GM10266 (cell line): ENCODE results near the gene STXBP1.

ENCODE experiments used
- DNase-seq: peaks from one replicate; pipeline ENCODE4 v3.0.0; 2012; ENCODE audit errors: extremely low spot score
- TF ChIP-seq, protein P1 (sequence below): IDR thresholded peaks from 2 replicates; pipeline ENCODE4 v1.5.1; 2012; ENCODE audit warnings: mild to moderate bottlenecking, low read depth; ENCODE audit not compliant: control insufficient read depth, insufficient read depth; ENCODE audit errors: missing control alignments

Gene STXBP1

DNA sequence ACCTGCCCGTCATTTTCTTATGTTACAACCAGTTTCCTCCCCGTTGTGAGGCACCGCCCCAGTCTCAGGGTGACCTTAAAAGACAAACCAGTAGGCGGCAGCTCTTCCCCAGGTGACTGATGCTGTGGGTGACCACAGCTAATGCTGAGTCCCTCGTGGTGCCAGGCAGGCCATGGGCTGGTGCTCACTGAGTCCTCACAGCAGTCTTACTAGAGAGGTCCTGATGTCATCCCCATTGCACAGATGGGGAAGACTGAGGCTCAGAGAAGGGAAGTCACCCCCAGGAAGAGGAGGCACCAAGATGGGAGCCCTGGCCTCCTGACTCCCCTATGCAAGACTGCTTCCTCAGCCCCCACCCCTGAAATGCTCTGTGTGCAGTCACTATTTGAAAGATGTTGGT is 95.7 kb downstream of the STXBP1 start:
- TF ChIP-seq, protein P1, sequence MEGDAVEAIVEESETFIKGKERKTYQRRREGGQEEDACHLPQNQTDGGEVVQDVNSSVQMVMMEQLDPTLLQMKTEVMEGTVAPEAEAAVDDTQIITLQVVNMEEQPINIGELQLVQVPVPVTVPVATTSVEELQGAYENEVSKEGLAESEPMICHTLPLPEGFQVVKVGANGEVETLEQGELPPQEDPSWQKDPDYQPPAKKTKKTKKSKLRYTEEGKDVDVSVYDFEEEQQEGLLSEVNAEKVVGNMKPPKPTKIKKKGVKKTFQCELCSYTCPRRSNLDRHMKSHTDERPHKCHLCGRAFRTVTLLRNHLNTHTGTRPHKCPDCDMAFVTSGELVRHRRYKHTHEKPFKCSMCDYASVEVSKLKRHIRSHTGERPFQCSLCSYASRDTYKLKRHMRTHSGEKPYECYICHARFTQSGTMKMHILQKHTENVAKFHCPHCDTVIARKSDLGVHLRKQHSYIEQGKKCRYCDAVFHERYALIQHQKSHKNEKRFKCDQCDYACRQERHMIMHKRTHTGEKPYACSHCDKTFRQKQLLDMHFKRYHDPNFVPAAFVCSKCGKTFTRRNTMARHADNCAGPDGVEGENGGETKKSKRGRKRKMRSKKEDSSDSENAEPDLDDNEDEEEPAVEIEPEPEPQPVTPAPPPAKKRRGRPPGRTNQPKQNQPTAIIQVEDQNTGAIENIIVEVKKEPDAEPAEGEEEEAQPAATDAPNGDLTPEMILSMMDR: no peak

DNA sequence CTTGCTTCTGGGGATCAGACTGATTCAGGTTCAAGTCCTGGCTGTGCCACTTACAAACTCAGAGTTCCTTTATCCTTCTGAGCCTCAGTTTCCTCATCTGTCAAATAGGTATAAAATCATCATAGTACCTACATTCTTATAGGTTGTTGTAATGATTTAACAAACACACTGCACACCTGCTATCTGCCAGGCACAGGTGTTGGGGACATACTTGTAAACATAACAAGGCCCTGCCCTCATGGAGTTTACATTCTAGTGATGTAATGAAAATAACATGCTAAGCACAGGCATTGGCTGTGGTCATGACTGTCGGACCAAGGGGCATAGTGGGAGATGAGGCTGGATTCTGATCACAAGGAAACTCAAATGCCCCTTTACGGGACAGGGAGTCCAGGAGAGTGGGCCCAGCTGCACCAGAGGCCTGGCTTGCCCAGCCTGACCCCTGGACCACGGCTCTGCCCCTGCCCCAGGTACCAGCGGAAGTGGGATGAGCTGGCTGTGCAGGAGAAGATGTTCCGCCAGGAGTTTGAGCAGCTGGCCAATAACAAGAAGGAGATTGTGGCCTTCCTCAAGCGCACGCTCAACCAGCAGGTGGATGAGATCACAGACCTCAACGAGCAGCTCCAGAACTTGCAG is 97.0 kb downstream of the STXBP1 start:
- TF ChIP-seq, protein P1: no peak

More for the DNA sequence above, 95.7 kb downstream of the STXBP1 start:
- DNase-seq: no peak

DNA sequence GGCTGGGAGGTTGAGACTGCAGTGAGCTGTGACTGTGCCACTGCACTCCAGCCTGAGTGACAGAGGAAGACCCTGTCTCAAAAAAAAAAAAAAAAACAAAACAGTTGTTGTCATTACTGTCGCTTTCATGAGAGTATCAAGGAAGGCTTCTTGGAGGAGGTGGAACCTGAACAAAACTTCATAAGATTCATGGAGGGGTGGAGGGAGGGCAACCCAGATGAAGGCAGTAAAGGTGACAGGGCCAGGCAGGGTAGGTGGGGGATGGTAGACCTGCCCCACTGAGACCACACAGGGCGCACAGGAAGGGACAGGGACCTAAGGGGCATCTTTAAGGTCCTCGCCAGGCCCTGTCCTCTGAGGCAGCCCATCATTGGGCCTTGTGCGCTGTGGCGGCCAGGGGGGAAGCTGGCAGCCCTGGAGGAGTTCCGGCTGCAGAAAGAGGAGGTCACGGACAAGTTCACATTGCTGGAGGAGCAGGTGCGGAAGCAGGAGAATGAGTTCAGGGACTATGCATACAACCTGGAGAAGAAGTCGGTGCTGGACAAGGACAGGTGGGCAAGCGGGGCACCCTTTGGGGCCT is 98.2 kb downstream of the STXBP1 start:
- TF ChIP-seq, protein P1: no peak
- no peak for DNase-seq

More for the DNA sequence above, 97.0 kb downstream of the STXBP1 start:
- no peak for DNase-seq

DNA sequence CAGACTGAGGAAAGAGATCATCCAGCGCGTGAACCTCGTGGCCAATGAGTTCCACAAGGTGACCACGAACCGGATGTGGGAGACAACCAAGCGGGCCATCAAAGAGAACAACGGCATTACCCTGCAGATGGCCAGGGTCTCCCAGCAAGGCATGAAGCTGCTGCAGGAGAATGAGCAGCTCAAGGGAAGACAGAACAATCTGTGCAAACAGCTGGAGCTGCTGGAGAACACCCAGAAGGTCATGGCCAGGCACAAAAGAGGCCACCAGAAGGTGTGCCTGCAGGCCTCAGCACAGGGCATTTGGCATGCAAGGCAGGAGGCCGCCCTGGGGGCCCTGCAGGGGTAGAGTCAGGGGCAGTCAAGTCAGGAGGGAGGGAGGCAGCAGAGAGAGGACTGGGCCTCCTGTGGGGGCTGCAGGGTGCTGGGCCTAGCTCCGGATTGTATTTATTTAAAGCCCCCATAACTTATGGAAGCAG is 99.2 kb downstream of the STXBP1 start:
- TF ChIP-seq, protein P1: no peak
- DNase-seq: no peak

DNA sequence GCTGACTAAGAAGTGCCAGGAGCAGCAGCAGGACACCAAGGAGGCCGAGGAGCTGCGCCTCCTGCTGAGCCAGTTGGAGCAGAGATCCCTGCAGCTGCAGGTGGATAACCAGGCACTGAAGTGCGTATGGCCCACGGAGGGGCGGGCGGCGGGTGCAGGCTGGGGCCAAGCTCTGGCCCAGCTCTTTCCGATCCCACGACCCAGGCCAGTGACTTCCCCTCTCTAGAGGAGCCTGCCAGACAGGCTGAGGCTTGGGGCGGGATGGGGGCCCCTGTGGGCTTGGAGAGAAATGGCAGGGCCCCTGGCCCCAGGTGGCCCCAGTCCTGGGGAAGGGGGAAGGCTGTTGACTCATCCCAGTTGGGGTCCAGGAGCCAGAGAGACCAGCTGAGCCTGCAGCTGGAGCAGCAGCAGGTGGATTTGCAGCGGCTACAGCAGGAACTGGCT is 99.8 kb downstream of the STXBP1 start:
- DNase-seq: no peak
- TF ChIP-seq, protein P1: no peak

DNA sequence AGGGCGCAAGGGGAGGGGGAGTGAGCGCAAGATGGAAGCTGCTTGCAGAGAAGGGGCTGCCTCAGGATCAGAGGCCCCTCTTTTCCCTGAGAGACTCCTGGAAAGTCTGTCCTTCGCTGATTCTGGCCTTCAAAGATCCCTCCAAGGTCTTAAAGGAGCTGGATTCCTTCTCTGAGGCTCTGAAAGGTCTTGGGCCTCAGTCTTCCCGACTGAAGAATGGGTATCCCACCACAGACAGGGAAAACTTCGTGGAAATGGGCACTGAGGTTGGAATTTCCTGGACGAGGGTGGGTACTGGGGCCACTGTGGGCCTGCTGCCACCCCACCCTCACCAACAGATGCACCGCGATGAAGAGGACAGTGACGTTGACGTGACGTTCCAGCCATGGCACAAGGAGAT is 100.3 kb downstream of the STXBP1 start:
- no peak for DNase-seq
- TF ChIP-seq, protein P1: no peak

DNA sequence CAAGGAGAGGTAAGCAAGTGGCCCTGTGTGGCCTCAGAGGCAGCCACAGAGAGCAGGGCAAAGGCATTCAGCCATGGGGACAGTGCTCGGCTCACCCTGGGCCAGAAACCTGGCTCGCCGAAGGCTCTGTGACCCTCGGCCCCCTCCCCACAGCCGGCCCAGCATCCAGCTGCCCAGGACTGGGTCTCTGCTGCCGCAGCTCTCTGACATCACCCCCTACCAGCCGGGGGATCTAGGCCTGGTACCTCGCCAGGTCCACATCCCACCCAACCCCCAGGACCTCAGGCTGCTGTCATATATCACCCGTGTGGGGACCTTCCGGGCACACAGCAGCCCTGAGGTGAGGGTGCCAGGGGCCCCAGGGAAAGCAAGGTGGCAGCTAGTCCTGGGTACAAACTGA is 100.8 kb downstream of the STXBP1 start:
- TF ChIP-seq, protein P1: no peak
- no peak for DNase-seq
